Endothelial cell of umbilical vein (primary cell): ENCODE measurements around the gene KCNMA1. TPM values are rescaled to one million over a fixed set of nuclear protein-coding genes. Genes with fewer than 3 reads are reported as not detected.

Experiments
- BruUV-seq: library from RNA; stranded (reverse); fragments of 400-500 nt; replicated peaks from 2 replicates; lab custom pipeline; 2021; lab: Mats Ljungman, UMichigan
- CTCF ChIA-PET: fragments of 300-600, 350-600 bp; sonication (Branson Sonifier 250); formaldehyde crosslinking; loops from one replicate; lab custom pipeline; 2021; ENCODE audit warnings: antibody characterized with exemption, inconsistent platforms; lab: Charles Lee
- POLR2A ChIA-PET: fragments of 300-600, 350-600 bp; sonication (Branson Sonifier 250); formaldehyde crosslinking; loops from one replicate; lab custom pipeline; 2021; ENCODE audit warnings: antibody characterized with exemption, inconsistent platforms; lab: Charles Lee
- DNase-seq: peaks from one replicate; pipeline ENCODE4 v3.0.0-alpha.2; 2011; ENCODE audit warnings: low read depth, low spot score
- FAIRE-seq: peaks from 2 replicates; lab custom pipeline; 2011; peaks lifted over from hg19 to GRCh38; lab: Jason Lieb, UNC
- H2AFZ ChIP-seq: 2 replicates; pipeline ENCODE4 v1.6.0; 2012; ENCODE audit warnings: low read depth, low read length, control low read depth, inconsistent platforms
- H3K27ac ChIP-seq: 2 replicates; pipeline ENCODE4 v1.5.1; 2011; ENCODE audit warnings: low read depth, mild to moderate bottlenecking, control low read depth, low read length, moderate library complexity; ENCODE audit not compliant: insufficient read depth
- H3K27me3 ChIP-seq, 2 experiments: 2 replicates each; pipeline versions ENCODE4 v1.6.0 to v1.6.1; 2011; ENCODE audit warnings: low read length in 2 of 2, mixed read lengths in 1 of 2; ENCODE audit not compliant: control insufficient read depth in 2 of 2, insufficient read depth in 2 of 2
- H3K36me3 ChIP-seq, 2 experiments: 2 replicates in 1 of 2; 3 replicates in 1 of 2; pipeline ENCODE4 v1.5.1; 2011; ENCODE audit warnings: low read length in 2 of 2, mild to moderate bottlenecking in 1 of 2, moderate library complexity in 1 of 2; ENCODE audit not compliant: control insufficient read depth in 2 of 2, insufficient read depth in 2 of 2; ENCODE audit errors: extremely low read depth in 1 of 2
- H3K4me1 ChIP-seq: 3 replicates; pipeline ENCODE4 v1.5.1; 2011; ENCODE audit warnings: mild to moderate bottlenecking, low read length; ENCODE audit not compliant: control insufficient read depth, insufficient read depth; ENCODE audit errors: extremely low read depth
- H3K4me2 ChIP-seq: 2 replicates; pipeline ENCODE4 v1.6.1; 2011; ENCODE audit warnings: low read length, control low read depth, mixed read lengths; ENCODE audit not compliant: insufficient read depth
- H3K4me3 ChIP-seq, 3 experiments: fragments of 200-600 bp in 1 of 3; sonication (generic), shearing (Covaris generic) in 1 of 3; replicated peaks in 1 of 3; 2 replicates each; pipeline ENCODE4 v1.5.1; 2011 to 2016; ENCODE audit warnings: control low read depth in 3 of 3, low read length in 3 of 3, mild to moderate bottlenecking in 2 of 3, inconsistent platforms in 1 of 3, low read depth in 1 of 3, moderate library complexity in 1 of 3; ENCODE audit not compliant: insufficient read depth in 1 of 3
- H3K79me2 ChIP-seq: 2 replicates; pipeline ENCODE4 v1.6.0; 2012; ENCODE audit warnings: low read length, inconsistent platforms; ENCODE audit not compliant: control insufficient read depth, insufficient read depth
- H3K9ac ChIP-seq: replicated peaks from 2 replicates; pipeline ENCODE3; 2011; ENCODE audit warnings: low read length, control low read depth; ENCODE audit not compliant: insufficient read depth; ENCODE audit errors: extremely low read depth
- H3K9me1 ChIP-seq: replicated peaks from 3 replicates; pipeline ENCODE4 v1.6.0; 2011; ENCODE audit warnings: mild to moderate bottlenecking, low read length; ENCODE audit not compliant: control insufficient read depth, insufficient read depth; ENCODE audit errors: extremely low read depth
- H3K9me3 ChIP-seq: replicated peaks from 2 replicates; pipeline ENCODE4 v1.5.1; 2012; ENCODE audit warnings: low read length, inconsistent platforms; ENCODE audit not compliant: control insufficient read depth, insufficient read depth
- H4K20me1 ChIP-seq: replicated peaks from 2 replicates; pipeline ENCODE3; 2011; ENCODE audit warnings: mild to moderate bottlenecking, low read length; ENCODE audit not compliant: control insufficient read depth, insufficient read depth; ENCODE audit errors: extremely low read depth
- EZH2 ChIP-seq: IDR thresholded peaks from 2 replicates; pipeline ENCODE4 v1.6.1; 2012; ENCODE audit warnings: borderline replicate concordance, low read depth, mild to moderate bottlenecking, moderate library complexity, low read length, inconsistent platforms; ENCODE audit not compliant: severe bottlenecking
- FOS ChIP-seq: IDR thresholded peaks from 2 replicates; pipeline ENCODE4 v1.6.1; 2011; ENCODE audit warnings: mild to moderate bottlenecking, low read length, moderate library complexity, borderline replicate concordance; ENCODE audit not compliant: insufficient read depth
- GATA2 ChIP-seq: IDR thresholded peaks from 2 replicates; pipeline ENCODE4 v1.7.0; 2011; ENCODE audit warnings: low read depth, mild to moderate bottlenecking, moderate library complexity, mixed read lengths, low read length; ENCODE audit not compliant: insufficient read length, insufficient read depth
- JUN ChIP-seq: IDR thresholded peaks from 2 replicates; pipeline ENCODE4 v1.6.1; 2011; ENCODE audit warnings: borderline replicate concordance, low read depth; ENCODE audit not compliant: insufficient read length, insufficient read depth
- MYC ChIP-seq: IDR thresholded peaks from one replicate; pipeline ENCODE4 v1.6.1; 2011; ENCODE audit warnings: mild to moderate bottlenecking, low read depth, low read length
- POLR2A ChIP-seq: IDR thresholded peaks from 2 replicates; pipeline ENCODE4 v1.6.1; 2012; ENCODE audit warnings: low read depth, mild to moderate bottlenecking, control low read depth, low read length
- POLR2AphosphoS5 ChIP-seq: IDR thresholded peaks from 2 replicates; pipeline ENCODE4 v1.6.1; 2012; ENCODE audit warnings: low read depth, mild to moderate bottlenecking, control low read depth, low read length, moderate library complexity; ENCODE audit not compliant: insufficient read depth
- dilution Hi-C: fragments of 300-500 bp; cut with MboI; formaldehyde crosslinking; loops from one replicate; pipeline ENCODE4 v1.15.0; 2019; ENCODE audit warnings: low sequenced_read_pairs; ENCODE audit not compliant: extremely low pct_ligation_motif_present
- intact Hi-C: fragments of 100-400 bp; cut with micrococcal nuclease; formaldehyde crosslinking; loops from one replicate; pipeline ENCODE4 v1.10.0; 2022
- polyA plus RNA-seq, 4 experiments: library from polyadenylated mRNA; depleted of rRNA in 3 of 4; stranded (reverse) in 3 of 4; unstranded in 1 of 4; fragments of >200 nt; gene quantifications; 2 replicates each; pipeline versions ENCODE4 v1.2.1 to v1.2.3, GENCODE V29; 2011 to 2012; ENCODE audit warnings: missing spikeins in 1 of 4
- total RNA-seq: library from RNA; stranded (reverse); gene quantifications from 2 replicates; pipeline ENCODE4 v1.2.3, GENCODE V29; 2021
- TF ChIP-seq, protein P1 (sequence below): IDR thresholded peaks from 2 replicates; pipeline ENCODE4 v1.6.1; 2011; ENCODE audit not compliant: insufficient read depth, insufficient read length
- TF ChIP-seq, protein P2 (sequence below), 2 donors: IDR thresholded peaks; 1 replicate in 1 of 2; 2 replicates in 1 of 2; pipeline ENCODE4 v1.5.1; 2011; ENCODE audit warnings: low read length in 2 of 2, mild to moderate bottlenecking in 2 of 2, moderate library complexity in 2 of 2, control low read depth in 1 of 2, inconsistent platforms in 1 of 2, low read depth in 1 of 2; ENCODE audit not compliant: insufficient read depth in 1 of 2; ENCODE audit errors: extremely low read depth in 1 of 2

KCNMA1 gene
- total and polyA plus RNA-seq, 2 donors (not counting 3 experiments of a cell fraction or from before 2014, with no cell fraction given): 0.10 to 0.82 TPM

DNA sequence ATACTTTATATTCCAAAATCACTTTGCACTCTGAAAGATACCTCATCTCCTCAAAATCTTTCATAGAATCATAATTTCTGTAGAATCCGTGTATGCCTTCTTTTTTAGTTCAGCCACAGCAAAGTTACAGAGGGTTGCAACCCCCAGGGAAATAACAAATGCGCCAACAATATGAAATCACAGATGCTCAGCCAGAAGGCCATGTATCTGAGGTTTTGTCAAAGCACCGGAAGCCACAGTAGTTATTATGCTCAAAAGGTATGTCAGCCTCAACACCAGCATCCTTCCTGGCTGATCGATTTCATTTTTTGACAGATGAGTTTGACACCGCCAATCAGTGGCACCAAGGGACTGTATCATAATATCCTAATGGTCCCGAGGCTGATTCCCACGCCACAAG, 204.1 kb downstream of the KCNMA1 start:
- FAIRE-seq: no peak
- H3K4me3 ChIP-seq: no peak overlapping the region
- H3K4me1 ChIP-seq: no peaks in the 10 kb centered on the region
- H3K36me3 ChIP-seq: no peaks in the 10 kb centered on the region
- H3K9me3 ChIP-seq: no peaks in the 10 kb centered on the region
- DNase-seq: no peak
- ChIA-PET POLR2A (no interaction called here), CTCF (no interaction called here)
- H3K27me3 ChIP-seq: no peaks in the 10 kb centered on the region
- H3K9me1 ChIP-seq: no peaks in the 10 kb centered on the region
- BruUV-seq: no TSS peak
- no peak overlapping the region for H3K9ac ChIP-seq
- no peak overlapping the region for H3K4me2 ChIP-seq
- TF ChIP-seq FOS (no peak), POLR2A (no peak), MYC (no peak), JUN (no peak), GATA2 (no peak), EZH2 (no peak), POLR2AphosphoS5 (no peak)
- TF ChIP-seq, protein P1, sequence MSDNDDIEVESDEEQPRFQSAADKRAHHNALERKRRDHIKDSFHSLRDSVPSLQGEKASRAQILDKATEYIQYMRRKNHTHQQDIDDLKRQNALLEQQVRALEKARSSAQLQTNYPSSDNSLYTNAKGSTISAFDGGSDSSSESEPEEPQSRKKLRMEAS: no peak
- TF ChIP-seq, protein P2, sequence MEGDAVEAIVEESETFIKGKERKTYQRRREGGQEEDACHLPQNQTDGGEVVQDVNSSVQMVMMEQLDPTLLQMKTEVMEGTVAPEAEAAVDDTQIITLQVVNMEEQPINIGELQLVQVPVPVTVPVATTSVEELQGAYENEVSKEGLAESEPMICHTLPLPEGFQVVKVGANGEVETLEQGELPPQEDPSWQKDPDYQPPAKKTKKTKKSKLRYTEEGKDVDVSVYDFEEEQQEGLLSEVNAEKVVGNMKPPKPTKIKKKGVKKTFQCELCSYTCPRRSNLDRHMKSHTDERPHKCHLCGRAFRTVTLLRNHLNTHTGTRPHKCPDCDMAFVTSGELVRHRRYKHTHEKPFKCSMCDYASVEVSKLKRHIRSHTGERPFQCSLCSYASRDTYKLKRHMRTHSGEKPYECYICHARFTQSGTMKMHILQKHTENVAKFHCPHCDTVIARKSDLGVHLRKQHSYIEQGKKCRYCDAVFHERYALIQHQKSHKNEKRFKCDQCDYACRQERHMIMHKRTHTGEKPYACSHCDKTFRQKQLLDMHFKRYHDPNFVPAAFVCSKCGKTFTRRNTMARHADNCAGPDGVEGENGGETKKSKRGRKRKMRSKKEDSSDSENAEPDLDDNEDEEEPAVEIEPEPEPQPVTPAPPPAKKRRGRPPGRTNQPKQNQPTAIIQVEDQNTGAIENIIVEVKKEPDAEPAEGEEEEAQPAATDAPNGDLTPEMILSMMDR (IDR thresholded peaks at IDR 0.05; ENCODE audit: extremely low read depth in 1 of 2, insufficient read depth in 1 of 2, low read depth in 1 of 2, low read length in 2 of 2): no peak
- dilution Hi-C loops: no loop called here
- intact Hi-C loops: no loop called here
- H3K79me2 ChIP-seq: no peaks in the 10 kb centered on the region
- no peak overlapping the region for H2AFZ ChIP-seq
- H3K27ac ChIP-seq: no peak overlapping the region
- H4K20me1 ChIP-seq: no peaks in the 10 kb centered on the region
